Parathyroid adenoma (tissue), 2 donors: Measurements from ENCODE around the gene GBA2.
A peak's percentile ranks its signal among the peaks of the same experiment; 100 is the strongest.

ENCODE experiments used
- H2AFZ ChIP-seq: fragments of 300-600 bp; sonication (generic); one replicate; pipeline ENCODE4 v1.7.0; 2017; ENCODE audit warnings: antibody characterized with exemption, mild to moderate bottlenecking
- H3K27ac ChIP-seq: fragments of 300-600 bp; sonication (generic); one replicate; pipeline ENCODE4 v1.7.0; 2017
- H3K27me3 ChIP-seq: fragments of 300-600 bp; sonication (generic); one replicate; pipeline ENCODE4 v1.7.0; 2017; ENCODE audit warnings: low read length; ENCODE audit not compliant: control insufficient read depth, insufficient read depth
- H3K36me3 ChIP-seq: fragments of 300-600 bp; sonication (generic); one replicate; pipeline ENCODE4 v1.7.0; 2017; ENCODE audit warnings: low read length; ENCODE audit not compliant: control insufficient read depth, insufficient read depth
- H3K4me1 ChIP-seq: fragments of 300-600 bp; sonication (generic); one replicate; pipeline ENCODE4 v1.7.0; 2017; ENCODE audit warnings: control low read depth
- H3K4me2 ChIP-seq: fragments of 300-600 bp; sonication (generic); one replicate; pipeline ENCODE4 v1.7.0; 2017; ENCODE audit warnings: low read length
- H3K4me3 ChIP-seq: fragments of 300-600 bp; sonication (generic); one replicate; pipeline ENCODE4 v1.7.0; 2017; ENCODE audit warnings: low read depth, low read length
- H3K79me2 ChIP-seq: fragments of 300-600 bp; sonication (generic); one replicate; pipeline ENCODE4 v1.7.0; 2017; ENCODE audit warnings: control low read depth
- H3K9ac ChIP-seq: fragments of 300-600 bp; sonication (generic); one replicate; pipeline ENCODE4 v1.7.0; 2017; ENCODE audit warnings: mild to moderate bottlenecking
- H3K9me3 ChIP-seq: fragments of 300-600 bp; sonication (generic); one replicate; pipeline ENCODE4 v1.7.0; 2017; ENCODE audit warnings: low read length; ENCODE audit not compliant: control insufficient read depth
- CTCF ChIP-seq: fragments of 300-600 bp; sonication (generic); IDR thresholded peaks from one replicate; pipeline ENCODE4 v1.7.0; 2017; ENCODE audit warnings: antibody characterized with exemption, mild to moderate bottlenecking
- donor health status: primary hyperparathyroidism.

The GBA2 gene

GRCh38 chr9:35748858-35749514 lies at the start of gene GBA2, which contains the start of gene RGP1:
Gene GBA2 (minus strand): TSS chr9:35749228. CDS start chr9:35748704, 524 bp downstream.
Gene RGP1 (plus strand): TSS chr9:35749287. CDS start chr9:35749756, 469 bp downstream.
- H3K4me1 ChIP-seq, result peaks cover 8% of the 10 kb centered on the region
- peak within 1 kb of the TSS; percentile 84 for H3K27ac ChIP-seq
- peak within 1 kb of the TSS; percentile 91 for H3K4me2 ChIP-seq
- H3K9ac ChIP-seq, result peak within 1 kb of the TSS; percentile 46
- H3K27me3 ChIP-seq, result no peaks in the 10 kb centered on the region
- no peak for TF ChIP-seq CTCF
- H3K4me3 ChIP-seq, result peak within 1 kb of the TSS; percentile 94
- no peaks in the 10 kb centered on the region for H3K9me3 ChIP-seq
- H3K79me2 ChIP-seq, result peaks cover 12% of the 10 kb centered on the region
- H3K36me3 ChIP-seq, result no peaks in the 10 kb centered on the region
- peak within 1 kb of the TSS; percentile 75 for H2AFZ ChIP-seq

GRCh38 chr9:35797311-35798109 lies 48.5 kb upstream of the GBA2 start:
- no peaks in the 10 kb centered on the region for H3K4me1 ChIP-seq
- no peaks in the 10 kb centered on the region for H3K9me3 ChIP-seq
- no peak overlapping the region for H3K9ac ChIP-seq

GRCh38 chr9:35795695-35796094 lies 46.7 kb upstream of the GBA2 start:
- Histone ChIP-seq H3K4me2 (no peak overlapping the region), H3K4me1 (no peaks in the 10 kb centered on the region)

More at GRCh38 chr9:35797311-35798109, 48.5 kb upstream of the GBA2 start:
- H3K79me2 ChIP-seq, result no peaks in the 10 kb centered on the region
- no peak for TF ChIP-seq CTCF
- no peaks in the 10 kb centered on the region for H3K36me3 ChIP-seq
- H3K27ac ChIP-seq, result no peak overlapping the region
- no peaks in the 10 kb centered on the region for H3K27me3 ChIP-seq
- no peak overlapping the region for H3K4me2 ChIP-seq
- H2AFZ ChIP-seq, result no peak overlapping the region
- no peak overlapping the region for H3K4me3 ChIP-seq

GRCh38 chr9:35793461-35793860 lies 44.4 kb upstream of the GBA2 start:
- H3K4me3 ChIP-seq, result no peak overlapping the region
- no peak overlapping the region for H3K27ac ChIP-seq
- no peaks in the 10 kb centered on the region for H3K36me3 ChIP-seq
- no peak overlapping the region for H3K9ac ChIP-seq
- no peak overlapping the region for H2AFZ ChIP-seq
- no peaks in the 10 kb centered on the region for H3K27me3 ChIP-seq
- H3K4me1 ChIP-seq, result no peaks in the 10 kb centered on the region
- H3K9me3 ChIP-seq, result no peaks in the 10 kb centered on the region
- H3K79me2 ChIP-seq, result no peaks in the 10 kb centered on the region
- no peak for TF ChIP-seq CTCF
- H3K4me2 ChIP-seq, result no peak overlapping the region

More at GRCh38 chr9:35795695-35796094, 46.7 kb upstream of the GBA2 start:
- Histone ChIP-seq H3K79me2 (no peaks in the 10 kb centered on the region), H3K27me3 (no peaks in the 10 kb centered on the region), H3K9me3 (no peaks in the 10 kb centered on the region), H2AFZ (no peak overlapping the region), H3K4me3 (no peak overlapping the region), H3K27ac (no peak overlapping the region), H3K9ac (no peak overlapping the region), H3K36me3 (no peaks in the 10 kb centered on the region)
- TF ChIP-seq CTCF, result no peak
